Skeletal muscle satellite cell (primary cell): Measurements from ENCODE around the gene GRAP.
A peak's percentile ranks its signal among the peaks of the same experiment; 100 is the strongest.

Experiments used
- H3K27me3 ChIP-seq: 2 replicates; pipeline ENCODE4 v1.7.0; 2013; ENCODE audit warnings: low read length; ENCODE audit not compliant: control insufficient read depth, insufficient read depth
- H3K36me3 ChIP-seq: 2 replicates; pipeline ENCODE4 v1.7.0; 2013; ENCODE audit warnings: mild to moderate bottlenecking, control low read depth, low read length; ENCODE audit not compliant: insufficient read depth
- H3K4me1 ChIP-seq: 2 replicates; pipeline ENCODE4 v1.7.0; 2013; ENCODE audit warnings: low read length; ENCODE audit not compliant: control insufficient read depth, insufficient read depth
- H3K4me2 ChIP-seq: 2 replicates; pipeline ENCODE4 v1.7.0; 2013; ENCODE audit warnings: mild to moderate bottlenecking, low read length
- H3K4me3 ChIP-seq: 2 replicates; pipeline ENCODE4 v1.7.0; 2013; ENCODE audit warnings: low read length
- H3K9ac ChIP-seq: 2 replicates; pipeline ENCODE4 v1.7.0; 2013; ENCODE audit warnings: mild to moderate bottlenecking, low read depth, low read length, moderate library complexity
- H3K9me3 ChIP-seq: replicated peaks from 2 replicates; pipeline ENCODE4 v1.7.0; 2013; ENCODE audit warnings: mild to moderate bottlenecking, control low read depth, low read length

GRAP gene

DNA sequence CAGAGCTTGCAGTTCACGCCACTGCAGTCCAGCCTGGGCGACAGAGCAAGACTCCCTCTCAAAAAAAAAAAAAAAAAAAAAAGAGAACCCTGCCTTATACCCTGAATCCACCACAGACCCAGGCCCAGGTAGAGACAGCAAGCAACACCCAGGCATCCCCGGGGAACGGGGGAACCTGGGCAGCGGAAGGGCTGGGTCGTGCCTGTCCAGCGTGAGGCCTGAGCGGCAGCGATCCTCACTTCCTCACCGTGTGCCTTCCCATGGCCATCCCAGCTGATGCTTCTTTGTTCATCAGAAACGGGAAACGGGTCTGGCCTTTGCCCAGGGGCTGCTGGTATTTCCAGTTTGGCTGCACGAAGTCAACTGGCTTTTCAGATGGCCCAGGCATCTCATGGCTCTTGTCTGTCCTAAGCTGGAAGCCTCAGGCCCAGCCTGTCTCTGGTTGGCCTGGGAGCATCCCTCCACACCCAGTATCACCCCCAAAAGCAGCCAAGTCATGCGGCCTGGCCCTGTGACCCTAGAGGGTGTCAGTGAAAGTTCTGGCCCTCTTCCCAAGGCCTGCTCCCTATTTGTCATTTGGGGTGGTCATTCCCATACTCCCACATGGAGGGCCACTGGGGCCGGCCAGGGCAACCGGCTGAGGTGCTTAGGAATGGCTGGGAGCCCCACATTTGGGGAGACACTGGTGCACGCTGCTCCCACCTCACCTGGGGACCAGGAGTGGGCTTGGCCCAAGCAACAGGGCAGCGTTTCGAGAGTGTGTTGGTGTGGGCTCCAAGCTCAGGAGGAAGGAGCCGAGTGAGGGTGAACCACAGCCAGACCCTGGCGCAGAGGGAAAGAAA, 62.3 kb downstream of the GRAP start:
- H3K4me2 ChIP-seq: no peak overlapping the region
- peaks cover 28% of the 10 kb centered on the region for H3K36me3 ChIP-seq
- no peak overlapping the region for H3K4me3 ChIP-seq
- no peaks in the 10 kb centered on the region for H3K9me3 ChIP-seq
- peaks cover 28% of the 10 kb centered on the region for H3K4me1 ChIP-seq
- H3K27me3 ChIP-seq: no peaks in the 10 kb centered on the region
- H3K9ac ChIP-seq: no peak overlapping the region

DNA sequence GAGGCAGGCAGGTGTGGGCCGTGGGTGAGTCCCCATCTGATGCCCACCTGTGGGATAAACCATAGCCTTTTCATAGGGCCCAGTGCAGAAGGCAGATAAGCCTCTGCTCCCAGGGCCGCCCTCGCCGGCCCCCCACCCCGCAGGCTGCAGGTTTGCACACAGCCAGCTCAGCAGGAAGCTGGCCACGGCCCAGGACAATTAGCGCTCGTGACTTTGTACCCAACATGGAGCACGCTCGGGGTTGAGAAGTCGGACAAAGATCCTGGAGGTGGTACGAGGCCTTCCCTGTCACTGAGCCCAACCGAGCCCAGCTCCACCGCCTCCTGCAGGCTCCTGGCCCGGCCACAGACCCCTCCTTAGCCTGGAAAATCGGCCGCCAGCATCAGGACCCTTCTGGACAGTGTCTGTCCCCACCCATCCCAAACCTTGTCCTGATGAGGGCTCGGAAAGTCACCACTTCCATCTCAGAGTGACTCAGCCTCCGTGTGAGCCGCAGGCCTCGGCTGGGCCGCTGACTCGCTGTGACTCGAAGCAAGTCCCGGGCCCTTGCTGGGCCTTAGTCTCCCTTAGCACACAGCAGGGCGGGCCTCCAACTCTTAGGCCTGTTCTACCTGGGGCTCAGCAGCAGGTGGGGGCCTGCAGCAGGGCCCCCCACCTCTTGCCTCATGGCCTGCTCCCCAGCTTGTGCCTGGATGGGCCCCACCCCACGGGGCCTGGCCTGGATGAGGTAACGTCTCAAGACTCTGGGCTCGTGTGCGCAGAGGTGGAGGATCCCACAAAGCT, 64.9 kb downstream of the GRAP start:
- Histone ChIP-seq H3K9me3 (no peaks in the 10 kb centered on the region), H3K36me3 (peaks cover 36% of the 10 kb centered on the region), H3K4me2 (peak overlapping the region; percentile 28), H3K4me1 (peaks cover 28% of the 10 kb centered on the region), H3K9ac (peak overlapping the region; percentile 71), H3K4me3 (no peak overlapping the region), H3K27me3 (no peaks in the 10 kb centered on the region)

DNA sequence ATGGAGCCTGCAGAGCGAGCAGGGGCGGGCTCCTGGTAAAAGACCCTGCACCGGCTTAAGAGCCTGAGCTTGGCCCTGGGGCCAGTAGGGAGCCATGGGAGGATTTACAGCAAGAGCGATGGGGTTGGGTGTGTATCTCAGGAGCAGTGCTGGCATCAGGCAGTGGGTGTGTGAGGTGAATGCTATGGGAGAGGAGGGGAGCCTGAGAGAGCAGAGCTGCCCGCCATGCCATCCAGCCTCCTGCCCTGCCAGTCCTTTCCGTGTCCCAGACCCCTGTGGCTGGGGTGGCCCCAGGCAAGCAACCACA, 65.5 kb downstream of the GRAP start:
- H3K27me3 ChIP-seq: no peaks in the 10 kb centered on the region
- peaks cover 36% of the 10 kb centered on the region for H3K36me3 ChIP-seq
- H3K4me3 ChIP-seq: no peak overlapping the region
- H3K9me3 ChIP-seq: no peaks in the 10 kb centered on the region
- no peak overlapping the region for H3K4me2 ChIP-seq
- H3K4me1 ChIP-seq: peaks cover 28% of the 10 kb centered on the region
- H3K9ac ChIP-seq: peak overlapping the region; percentile 71

DNA sequence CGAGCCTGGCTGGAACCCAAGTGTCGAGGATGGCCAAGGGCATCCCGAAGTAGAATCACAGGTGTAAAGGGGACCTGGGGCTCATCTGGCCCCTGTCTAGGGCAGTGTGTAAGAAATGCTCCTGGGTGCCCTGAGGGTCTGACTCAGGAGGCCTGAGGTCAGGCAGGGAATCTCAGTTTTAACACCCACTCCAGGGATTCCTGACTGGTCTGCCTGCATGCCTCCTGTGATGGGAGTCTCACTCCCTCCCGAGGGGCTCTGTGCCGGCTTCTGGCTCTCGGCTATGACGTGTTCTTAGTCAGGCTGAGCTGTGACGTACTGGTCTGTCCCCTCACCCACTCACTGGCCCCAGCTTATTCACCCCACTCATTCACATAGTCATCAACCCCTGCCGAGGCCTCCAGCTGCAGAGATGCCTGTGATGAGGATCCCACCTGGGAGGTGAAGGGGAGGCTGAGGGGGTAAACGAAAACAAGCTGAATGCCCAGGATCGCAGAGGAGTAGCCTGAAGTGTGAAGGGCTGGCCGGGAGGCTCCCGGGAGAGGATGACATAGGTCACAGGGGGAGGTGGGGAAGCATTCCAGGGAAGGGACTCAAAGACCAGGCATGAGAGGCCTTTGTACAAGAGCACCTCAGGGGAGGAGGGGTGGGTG, 65.9 kb downstream of the GRAP start:
- no peak overlapping the region for H3K4me3 ChIP-seq
- peak overlapping the region; percentile 71 for H3K9ac ChIP-seq
- peaks cover 28% of the 10 kb centered on the region for H3K4me1 ChIP-seq
- H3K27me3 ChIP-seq: no peaks in the 10 kb centered on the region
- no peaks in the 10 kb centered on the region for H3K9me3 ChIP-seq
- peaks cover 33% of the 10 kb centered on the region for H3K36me3 ChIP-seq
- H3K4me2 ChIP-seq: no peak overlapping the region

DNA sequence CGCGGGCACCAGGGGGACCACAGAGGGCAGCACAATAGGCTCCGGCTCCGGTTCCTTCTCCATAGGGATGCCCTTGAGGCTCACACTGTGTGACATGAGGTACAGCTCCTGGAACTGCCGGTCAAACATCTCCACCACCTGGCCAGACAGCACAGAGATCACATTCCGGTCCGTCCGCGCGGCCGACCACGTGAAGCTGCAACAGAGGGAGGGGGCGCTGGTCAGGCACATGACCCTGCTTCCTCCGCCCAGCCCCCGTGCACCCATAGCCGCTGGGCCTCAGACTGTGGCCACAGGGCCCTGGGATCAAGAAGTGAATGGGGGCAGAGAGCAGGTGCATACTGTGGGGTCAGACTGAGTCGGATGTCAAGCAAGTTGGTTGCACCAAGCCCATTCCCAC, 68.1 kb downstream of the GRAP start:
- Histone ChIP-seq H3K27me3 (no peaks in the 10 kb centered on the region), H3K9ac (no peak overlapping the region), H3K9me3 (no peaks in the 10 kb centered on the region), H3K4me2 (no peak overlapping the region), H3K36me3 (peaks cover 25% of the 10 kb centered on the region), H3K4me3 (no peak overlapping the region), H3K4me1 (peaks cover 34% of the 10 kb centered on the region)

DNA sequence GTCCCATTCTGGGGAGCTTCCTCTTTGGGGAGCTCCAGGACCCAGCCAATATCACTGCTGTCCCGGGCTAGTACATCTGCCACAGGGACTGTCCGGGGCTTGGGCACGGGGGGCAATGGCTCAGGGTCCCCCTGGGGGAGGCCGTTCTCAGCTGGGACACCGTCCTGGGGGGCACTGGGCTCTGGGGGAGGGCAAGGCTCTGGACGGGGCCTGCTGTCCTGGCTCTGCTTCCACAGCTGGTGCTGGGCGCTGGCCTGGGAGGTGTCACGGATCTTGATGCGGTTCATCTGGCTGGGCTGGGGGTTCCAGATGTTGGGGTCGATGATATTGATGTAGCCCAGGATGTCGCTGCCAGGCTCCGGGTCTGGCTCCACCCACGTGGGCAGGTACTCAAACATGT, 68.7 kb downstream of the GRAP start:
- H3K36me3 ChIP-seq: peaks cover 19% of the 10 kb centered on the region
- H3K4me3 ChIP-seq: no peak overlapping the region
- no peaks in the 10 kb centered on the region for H3K9me3 ChIP-seq

DNA sequence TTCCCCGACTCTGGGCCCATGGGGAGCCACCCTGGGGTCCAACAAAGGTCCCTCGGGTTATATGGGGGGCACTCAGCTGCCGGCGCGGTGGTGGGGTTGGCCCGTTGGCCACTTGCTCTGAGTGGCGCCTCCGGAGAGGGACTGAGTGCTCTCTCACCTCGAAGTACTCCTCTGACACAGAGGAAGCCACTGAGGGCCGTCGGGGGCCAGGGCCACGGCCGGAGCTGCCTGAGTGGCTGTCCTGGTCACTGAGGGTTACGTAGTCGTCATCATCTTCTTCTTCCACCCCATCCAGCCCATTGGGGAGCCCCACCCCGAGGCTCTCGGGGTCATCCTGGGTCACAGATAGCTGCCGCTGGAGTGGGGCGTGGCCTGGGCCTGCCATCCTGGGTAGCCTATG, 69.1 kb downstream of the GRAP start:
- Histone ChIP-seq H3K4me3 (no peak overlapping the region), H3K4me1 (peaks cover 30% of the 10 kb centered on the region), H3K27me3 (no peaks in the 10 kb centered on the region), H3K4me2 (no peak overlapping the region), H3K36me3 (peaks cover 19% of the 10 kb centered on the region), H3K9ac (no peak overlapping the region), H3K9me3 (no peaks in the 10 kb centered on the region)

More for the DNA sequence above, 68.7 kb downstream of the GRAP start:
- no peaks in the 10 kb centered on the region for H3K27me3 ChIP-seq
- H3K9ac ChIP-seq: no peak overlapping the region
- no peak overlapping the region for H3K4me2 ChIP-seq
- peaks cover 34% of the 10 kb centered on the region for H3K4me1 ChIP-seq

DNA sequence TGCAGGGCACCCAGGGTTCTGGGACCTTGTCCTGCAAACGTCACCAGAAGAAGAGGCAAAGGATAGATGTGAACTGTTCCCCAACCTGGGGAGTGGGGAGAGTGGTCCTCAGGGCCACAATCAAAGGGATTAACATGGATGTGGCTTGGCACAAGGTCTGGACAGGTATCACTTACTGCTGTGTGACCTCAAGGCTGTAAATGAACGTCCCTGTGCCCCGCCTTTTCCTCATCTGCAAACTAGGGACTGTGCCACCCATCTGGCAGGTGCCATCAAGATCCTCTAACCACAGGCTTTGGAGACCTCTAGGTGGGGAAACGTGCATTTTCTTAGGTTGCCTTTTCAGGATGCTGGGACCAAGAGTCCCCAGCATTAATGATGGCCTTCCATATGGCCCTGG, 69.7 kb downstream of the GRAP start:
- H3K9ac ChIP-seq: no peak overlapping the region
- no peaks in the 10 kb centered on the region for H3K27me3 ChIP-seq
- H3K4me3 ChIP-seq: no peak overlapping the region
- no peaks in the 10 kb centered on the region for H3K9me3 ChIP-seq
- peaks cover 24% of the 10 kb centered on the region for H3K4me1 ChIP-seq
- peaks cover 19% of the 10 kb centered on the region for H3K36me3 ChIP-seq
- H3K4me2 ChIP-seq: no peak overlapping the region

DNA sequence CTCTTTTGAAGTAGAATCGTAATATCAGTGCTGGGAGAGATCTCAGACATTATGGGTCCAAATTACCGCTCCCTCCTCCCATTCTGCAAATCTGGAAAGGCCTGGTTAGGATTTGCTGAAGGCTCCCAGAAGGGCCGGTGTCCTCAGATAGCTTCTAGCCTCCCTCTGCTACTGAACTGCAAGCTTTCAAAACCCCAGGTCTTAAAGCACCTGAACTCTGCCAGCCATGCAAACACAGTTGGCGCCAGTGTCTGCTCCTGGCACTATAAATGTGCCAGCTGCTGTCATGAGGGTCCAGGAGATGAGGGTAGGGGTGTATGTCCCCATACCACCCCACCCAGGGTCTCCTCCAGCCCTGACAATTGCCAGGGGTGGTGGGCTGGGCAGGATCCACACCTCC, 70.6 kb downstream of the GRAP start:
- Histone ChIP-seq H3K9ac (no peak overlapping the region), H3K36me3 (peaks cover 24% of the 10 kb centered on the region), H3K4me3 (no peak overlapping the region)

DNA sequence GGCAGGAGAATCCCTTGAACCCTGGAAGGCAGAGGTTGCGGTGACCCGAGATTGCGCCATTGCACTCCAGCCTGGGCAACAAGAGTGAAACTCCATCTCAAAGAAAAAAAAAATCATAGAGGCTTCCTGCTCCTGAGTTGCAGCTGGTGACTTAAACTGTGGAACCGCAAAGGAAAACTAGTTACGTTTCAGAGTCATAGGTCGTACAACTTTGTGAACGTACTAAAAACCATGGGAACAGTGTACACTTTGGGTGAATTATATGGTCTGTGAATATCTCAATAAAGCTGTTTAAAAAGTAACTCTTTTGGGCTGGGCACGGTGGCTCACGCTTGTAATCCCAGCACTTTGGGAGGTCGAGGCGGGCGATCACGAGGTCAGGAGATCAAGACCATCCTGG, 71.2 kb downstream of the GRAP start:
- Histone ChIP-seq H3K4me3 (no peak overlapping the region), H3K9ac (no peak overlapping the region), H3K4me1 (peaks cover 9% of the 10 kb centered on the region), H3K27me3 (no peaks in the 10 kb centered on the region), H3K36me3 (peaks cover 30% of the 10 kb centered on the region), H3K4me2 (no peak overlapping the region), H3K9me3 (no peaks in the 10 kb centered on the region)

More for the DNA sequence above, 70.6 kb downstream of the GRAP start:
- no peak overlapping the region for H3K4me2 ChIP-seq
- no peaks in the 10 kb centered on the region for H3K27me3 ChIP-seq
- no peaks in the 10 kb centered on the region for H3K9me3 ChIP-seq
- peaks cover 16% of the 10 kb centered on the region for H3K4me1 ChIP-seq

DNA sequence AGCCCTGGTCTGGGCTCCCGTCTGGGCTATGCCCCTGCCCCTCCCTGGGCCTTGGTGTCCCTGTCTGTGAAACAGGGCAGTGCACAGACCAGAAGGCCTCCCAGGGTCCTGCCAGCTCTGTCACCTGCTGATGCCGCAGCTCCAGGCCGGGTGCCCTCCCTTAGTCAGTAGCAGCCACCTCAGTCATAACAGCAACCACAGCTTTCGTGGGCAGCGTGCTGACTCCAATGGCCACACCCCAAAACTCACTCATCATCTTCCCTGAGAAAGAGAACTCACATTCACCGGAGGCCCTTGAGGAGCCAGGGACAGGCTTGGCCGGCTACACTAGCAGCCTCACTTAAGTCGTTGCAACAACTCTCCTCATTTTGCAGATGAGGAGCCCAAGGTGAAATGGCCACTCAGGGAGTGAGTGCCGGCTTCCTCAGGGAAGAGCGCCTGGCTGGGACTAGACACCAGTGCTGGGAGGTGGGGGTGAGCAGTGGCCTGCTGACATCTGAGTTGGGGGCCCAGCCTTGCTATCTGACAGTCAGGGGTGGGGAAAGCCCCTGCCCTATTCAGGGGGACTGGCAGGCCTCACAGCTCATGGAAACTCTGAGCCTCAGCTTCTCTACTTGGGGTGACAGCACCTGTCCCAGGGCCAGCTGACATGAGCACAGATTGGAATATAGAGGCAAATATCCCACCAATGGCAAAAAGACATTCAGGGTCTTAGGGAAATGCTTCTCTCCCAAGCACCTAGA, 72.2 kb downstream of the GRAP start:
- Histone ChIP-seq H3K4me3 (no peak overlapping the region), H3K4me1 (peaks cover 13% of the 10 kb centered on the region), H3K4me2 (no peak overlapping the region), H3K9ac (no peak overlapping the region), H3K36me3 (peaks cover 34% of the 10 kb centered on the region), H3K9me3 (no peaks in the 10 kb centered on the region), H3K27me3 (no peaks in the 10 kb centered on the region)
